Psoas muscle (tissue), 8 donors: Measurements from ENCODE around the gene CHST5. TPM values are rescaled to one million over a fixed set of nuclear protein-coding genes. Genes with fewer than 3 reads are reported as not detected.

ENCODE experiments used
- ATAC-seq, 4 donors: fragments of 200-7000 bp; cut with Tn5 transposase; one replicate each; pipeline ENCODE4 v1.9.1; 2020; ENCODE audit warnings: moderate library complexity in 3 of 4, mild to moderate bottlenecking in 2 of 4
- DNase-seq, 2 donors: peaks; one replicate each; pipeline ENCODE4 v3.0.0-alpha.2; 2020
- H3K27ac ChIP-seq: fragments of 200-600 bp; one replicate; pipeline ENCODE4 v1.8.0; 2022
- H3K27me3 ChIP-seq, 3 donors: fragments of 200-600 bp in 1 of 3; one replicate each; pipeline versions ENCODE4 v1.6.1 to v1.8.0; 2013 to 2022; ENCODE audit warnings: low read length in 2 of 3, mild to moderate bottlenecking in 2 of 3, moderate library complexity in 1 of 3; ENCODE audit not compliant: insufficient read depth in 3 of 3
- H3K36me3 ChIP-seq, 2 donors: fragments of 200-600 bp in 1 of 2; one replicate each; pipeline versions ENCODE4 v1.6.1 to v1.8.0; 2013 to 2022; ENCODE audit warnings: low read depth in 1 of 2, mild to moderate bottlenecking in 1 of 2, moderate library complexity in 1 of 2; ENCODE audit not compliant: insufficient read depth in 1 of 2
- H3K4me1 ChIP-seq: fragments of 200-600 bp; one replicate; pipeline ENCODE4 v1.8.0; 2022
- H3K4me3 ChIP-seq: fragments of 200-600 bp; one replicate; pipeline ENCODE4 v1.8.0; 2022; ENCODE audit warnings: mild to moderate bottlenecking
- H3K9me3 ChIP-seq: fragments of 200-600 bp; one replicate; pipeline ENCODE4 v1.8.0; 2022
- CTCF ChIP-seq: fragments of 200-600 bp; IDR thresholded peaks from one replicate; pipeline ENCODE4 v1.8.0; 2022; ENCODE audit warnings: antibody characterized with exemption
- WGBS, 3 donors: extraction: QIAGEN DNeasy Blood & Tissue Kit; methylation state at CpG; one replicate each; pipeline versions ENCODE4 v1.1.6 to v1.1.7; 2013; 5-methylcytosine and 5-hydroxymethylcytosine counted together
- intact Hi-C, 2 donors: fragments of 100-400 bp; cut with DNase I; formaldehyde crosslinking; loops; one replicate each; pipeline versions ENCODE4 v1.11.0 to v1.14.2; 2022
- polyA plus RNA-seq, 3 donors: library from polyadenylated mRNA; stranded (reverse); fragments of 200-250 nt; gene quantifications; one replicate each; pipeline ENCODE4 v1.2.3, GENCODE V29; 2013
- total RNA-seq, 4 donors: library from RNA; stranded (reverse); fragmentation: NEBNext Ultra II Directional in 2 of 4; extraction: Animal tissue kit (Norgen Biotek cat#: 25700) in 2 of 4; gene quantifications; one replicate each; pipeline versions ENCODE4 v1.2.1 to v1.2.4, GENCODE V29; 2021 to 2023
- donor health status: healthy with polysubstance abuse.
- donor health status: DM: no; HTN: no; CAD: no; lungs with moderate emphysema.
- donor health status: Bipolar disorder and iron deficiency.
- donor health status: healthy.
- donor health status: DM: yes; HTN: yes; CAD: no.
- donor health status: DM: no; HTN: no; CAD: no.
- donor health status: DM: no; HTN: no; CAD: no.
- donor health status: DM: yes; HTN: yes; CAD: no.

The CHST5 gene
- total and polyA plus RNA-seq, 7 donors: 0.04 to 0.27 (median 0.14) TPM; not detected in 4

GRCh38 chr16:75535211-75535843 lies 581 bp downstream of the CHST5 start:
- intact Hi-C loops: no loop called here
- H3K4me1 ChIP-seq: no peaks in the 10 kb centered on the region
- TF ChIP-seq CTCF: no peak
- no peaks in the 10 kb centered on the region for H3K36me3 ChIP-seq
- DNase-seq (no peak), ATAC-seq (no peak)
- no peaks in the 10 kb centered on the region for H3K27me3 ChIP-seq
- no peak overlapping the region for H3K4me3 ChIP-seq
- 69 to 79% (median 75%) methylated on average over 28 to 34 of the region's 34 CpGs for WGBS, 3 donors
- H3K27ac ChIP-seq: no peak overlapping the region
- no peaks in the 10 kb centered on the region for H3K9me3 ChIP-seq

GRCh38 chr16:75534560-75535205 lies 1.2 kb downstream of the CHST5 start:
- DNase-seq: no peak
- no peak for TF ChIP-seq CTCF
- intact Hi-C loops: no loop called here
- Histone ChIP-seq H3K4me1 (no peaks in the 10 kb centered on the region), H3K27me3 (no peaks in the 10 kb centered on the region), H3K36me3 (no peaks in the 10 kb centered on the region), H3K4me3 (no peak overlapping the region), H3K9me3 (no peaks in the 10 kb centered on the region), H3K27ac (no peak overlapping the region)
- WGBS, 3 donors: 78 to 82% (median 82%) methylated on average over 19 of the region's 19 CpGs
- ATAC-seq: no peak

- no peak for DNase-seq
- intact Hi-C loops: no loop called here
- no peaks in the 10 kb centered on the region for H3K9me3 ChIP-seq
- no peaks in the 10 kb centered on the region for H3K36me3 ChIP-seq
- ATAC-seq: no peak
- no peaks in the 10 kb centered on the region for H3K27me3 ChIP-seq
- TF ChIP-seq CTCF: no peak
- H3K27ac ChIP-seq: no peak overlapping the region
- no peak overlapping the region for H3K4me3 ChIP-seq
- no peaks in the 10 kb centered on the region for H3K4me1 ChIP-seq
- 90 to 93% (median 92%) methylated on average over 2 of the region's 2 CpGs for WGBS, 3 donors
These were observed 3.1 kb downstream of the CHST5 start for GRCh38 chr16:75532791-75533190.

- intact Hi-C loops: no loop called here
- Histone ChIP-seq H3K4me3 (no peak overlapping the region), H3K9me3 (no peaks in the 10 kb centered on the region), H3K36me3 (no peaks in the 10 kb centered on the region), H3K27ac (no peak overlapping the region), H3K4me1 (no peaks in the 10 kb centered on the region), H3K27me3 (no peaks in the 10 kb centered on the region)
- TF ChIP-seq CTCF: no peak
- no peak for DNase-seq
- WGBS, 3 donors: 84 to 87% (median 84%) methylated on average over 8 of the region's 8 CpGs
- no peak for ATAC-seq
These were observed 3.7 kb downstream of the CHST5 start for GRCh38 chr16:75532142-75532765.
